B cell (primary cell): ENCODE measurements around the gene DNTT.

Experiments used
- CTCF ChIP-seq: fragments of 200-600 bp; IDR thresholded peaks from one replicate; pipeline ENCODE4 v1.8.0; 2022; ENCODE audit warnings: antibody characterized with exemption, mild to moderate bottlenecking
- EZH2 ChIP-seq: IDR thresholded peaks from 2 replicates; pipeline ENCODE4 v1.6.1; 2012; ENCODE audit warnings: borderline replicate concordance, low read depth, mild to moderate bottlenecking, moderate library complexity, low read length; ENCODE audit not compliant: insufficient read depth, poor library complexity, severe bottlenecking

GRCh38 chr10:96309628-96310320 lies 5.5 kb downstream of the DNTT start:
- TF ChIP-seq CTCF (no peak), EZH2 (no peak)
